Muscle of arm (tissue), 12 donors: Measurements from ENCODE around the gene MOV10L1. TPM values are rescaled to one million over a fixed set of nuclear protein-coding genes. Genes with fewer than 3 reads are reported as not detected.
"Not testable (repeated sequence)": the region's sequence is repeated elsewhere in the genome, so short reads cannot be mapped to it uniquely, and the experiment has no call there.

Experiments used
- DNase-seq: peaks from one replicate; pipeline ENCODE4 v3.0.0-alpha.2; 2013
- polyA plus RNA-seq, 12 donors: library from polyadenylated mRNA; unstranded; fragments of 120-200 nt; gene quantifications; one replicate each; pipeline ENCODE4 v1.2.1, GENCODE V29; 2013; ENCODE audit not compliant: insufficient read length in 12 of 12

MOV10L1 gene
- polyA plus RNA-seq, 12 donors, result 0.10 to 0.73 (median 0.49) TPM; not detected in 3

DNA sequence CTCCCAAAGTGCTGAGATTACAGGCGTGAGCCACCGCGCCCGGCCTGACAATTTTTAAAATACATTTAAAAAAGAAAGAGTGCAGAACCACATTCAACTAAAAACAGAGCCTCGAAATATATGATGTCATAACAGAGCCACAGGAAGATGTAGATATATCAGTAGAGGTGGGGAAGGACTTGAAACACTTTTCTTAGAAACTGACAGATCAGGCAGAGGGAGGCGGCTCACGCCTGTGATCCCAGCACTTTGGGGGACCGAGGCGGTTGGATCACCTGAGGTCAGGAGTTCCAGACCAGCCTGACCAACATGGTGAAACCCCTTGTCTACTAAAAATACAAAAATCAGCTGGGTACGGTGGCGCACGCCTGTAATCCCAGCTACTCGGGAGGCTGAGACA, 11.6 kb upstream of the MOV10L1 start:
- DNase-seq, result no peak

GRCh38 chr22:50078761-50079160, 11.0 kb upstream of the MOV10L1 start:
- DNase-seq, result no peak

GRCh38 chr22:50080077-50080465, 9.7 kb upstream of the MOV10L1 start:
- DNase-seq, result no peak

DNA sequence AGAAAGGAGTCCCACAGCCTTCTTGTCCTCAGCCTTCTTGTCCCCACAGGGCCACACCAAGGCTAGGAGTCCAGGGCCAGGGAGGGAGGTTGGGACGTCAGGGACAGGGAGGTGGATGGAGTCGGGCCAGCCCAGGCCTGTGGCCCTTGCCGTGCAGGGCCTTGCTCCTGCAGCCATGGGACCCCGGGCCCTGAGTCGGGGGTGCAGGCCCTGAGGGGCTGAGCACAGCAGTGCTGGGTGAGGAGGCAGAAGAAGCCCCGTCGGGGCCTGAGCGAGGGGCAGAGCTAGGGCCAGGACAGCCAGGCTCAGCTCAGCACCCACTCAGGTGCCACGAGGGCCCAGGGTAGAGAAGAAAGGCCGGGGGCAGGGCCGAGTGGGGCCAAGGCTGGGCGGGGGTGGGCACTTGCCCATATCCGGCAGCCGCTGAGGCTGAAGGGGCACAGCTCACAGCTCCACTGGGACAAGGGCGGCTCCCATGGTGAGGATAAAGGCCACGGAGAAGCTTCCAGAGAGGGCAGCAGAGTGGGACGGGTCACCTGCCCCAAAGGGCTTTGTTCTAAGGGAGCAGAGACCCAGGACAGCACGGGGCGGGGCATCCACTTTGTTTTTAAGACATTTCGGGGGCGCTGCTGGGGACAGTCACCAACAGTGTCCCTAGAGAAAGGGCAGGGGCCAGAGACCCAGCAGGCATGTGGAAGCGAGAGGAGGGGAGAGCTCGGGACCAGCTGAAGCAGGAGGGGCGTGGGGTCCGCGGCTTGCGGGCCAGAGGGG, 8.2 kb upstream of the MOV10L1 start:
- no peak for DNase-seq

- DNase-seq, result no peak
Observed at GRCh38 chr22:50082197-50082715, 7.5 kb upstream of the MOV10L1 start.

GRCh38 chr22:50082961-50083461, 6.8 kb upstream of the MOV10L1 start:
- DNase-seq, result no peak

DNA sequence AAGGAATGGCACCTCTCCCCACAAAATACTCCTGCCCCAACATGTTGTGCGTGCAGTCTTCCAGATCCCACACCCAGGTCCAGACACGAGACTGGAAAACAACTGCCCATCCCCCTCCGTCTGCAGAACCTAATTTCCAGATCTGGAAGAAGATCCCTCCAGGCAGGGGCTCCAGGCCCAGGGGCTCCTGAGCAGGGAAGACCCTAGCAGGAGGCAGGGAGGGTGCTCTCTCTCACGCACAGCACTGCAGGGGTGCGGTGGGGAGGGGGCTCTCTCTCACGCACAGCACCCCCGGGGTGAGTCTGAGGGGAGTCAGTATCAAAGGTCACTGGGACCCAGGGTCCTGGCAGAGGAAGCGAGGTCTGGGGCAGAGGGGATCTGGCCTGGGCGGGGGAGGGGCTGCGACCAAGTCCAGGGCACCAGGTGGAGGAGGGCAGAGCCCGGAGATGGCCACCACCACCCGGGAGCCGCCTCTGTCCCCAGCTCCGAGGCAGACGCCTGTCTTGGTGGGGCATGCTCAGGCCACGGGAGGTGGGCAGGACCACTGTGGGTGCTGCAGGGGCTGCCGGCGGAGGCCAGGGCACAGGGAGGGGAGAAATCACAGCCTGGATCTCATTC, 6.2 kb upstream of the MOV10L1 start:
- DNase-seq, result no peak

GRCh38 chr22:50084080-50084477, 5.7 kb upstream of the MOV10L1 start:
- DNase-seq, result no peak

DNA sequence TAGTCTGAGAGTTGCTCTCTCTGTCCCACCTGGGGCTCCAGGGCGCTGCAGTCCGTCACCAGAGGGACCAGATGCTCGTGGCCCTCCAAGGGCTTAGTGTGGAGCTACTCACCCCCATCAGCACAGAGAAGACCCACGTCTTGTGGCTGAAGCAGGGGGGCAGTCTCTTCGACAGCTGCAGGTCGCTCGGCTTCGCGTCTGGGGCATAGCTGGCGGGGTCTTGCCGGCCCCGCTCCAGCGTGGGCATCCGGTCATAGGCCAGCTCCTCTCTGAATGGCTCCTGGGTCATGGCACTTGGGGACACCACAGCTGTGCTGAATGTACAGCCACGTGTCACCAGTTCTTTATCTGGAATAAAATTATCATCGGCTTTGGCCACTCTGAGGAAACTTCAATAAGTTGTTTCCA, 5.2 kb upstream of the MOV10L1 start:
- DNase-seq, result no peak

DNA sequence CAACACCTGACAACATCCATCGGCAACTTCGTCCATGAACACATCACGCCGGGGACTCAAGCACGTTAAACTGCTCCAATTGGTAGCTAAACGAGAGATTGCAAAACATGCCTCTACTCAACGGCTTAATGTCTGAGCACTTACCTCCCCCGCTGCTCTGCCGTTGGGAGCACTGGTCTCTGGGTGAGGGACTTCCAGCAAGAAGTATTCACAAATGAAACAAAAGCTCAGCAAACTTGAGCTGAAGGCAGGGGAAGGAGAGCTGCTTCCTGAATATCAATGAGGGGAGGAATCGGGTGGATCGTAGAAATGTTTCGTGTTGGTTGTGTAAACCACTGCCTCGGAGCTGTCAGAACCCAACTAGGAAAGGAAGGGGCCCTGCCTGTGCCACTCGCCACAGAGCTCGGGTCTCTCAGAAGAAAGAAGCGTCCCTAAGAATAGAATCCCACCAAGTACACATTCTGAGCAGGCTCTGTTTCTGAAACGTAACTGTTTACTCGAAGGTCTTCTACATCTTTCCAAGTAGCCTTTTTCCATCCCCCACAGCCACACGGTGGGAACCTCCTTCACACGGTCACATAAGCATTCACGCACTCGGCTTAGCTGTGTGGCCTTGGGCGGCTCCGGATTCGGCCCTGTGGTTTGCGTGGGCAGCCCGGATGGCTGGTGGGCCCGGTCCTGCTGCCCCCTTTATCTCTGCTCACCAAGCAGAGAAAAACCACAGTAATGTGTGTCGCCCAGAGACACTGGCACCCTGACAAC, 4.4 kb upstream of the MOV10L1 start, which contains the start of gene MLC1:
Gene MLC1 (minus strand): TSS at position 216 of the 762 bp plus-strand sequence. CDS start 524 bp downstream, outside the sequence.
- no peak for DNase-seq

DNA sequence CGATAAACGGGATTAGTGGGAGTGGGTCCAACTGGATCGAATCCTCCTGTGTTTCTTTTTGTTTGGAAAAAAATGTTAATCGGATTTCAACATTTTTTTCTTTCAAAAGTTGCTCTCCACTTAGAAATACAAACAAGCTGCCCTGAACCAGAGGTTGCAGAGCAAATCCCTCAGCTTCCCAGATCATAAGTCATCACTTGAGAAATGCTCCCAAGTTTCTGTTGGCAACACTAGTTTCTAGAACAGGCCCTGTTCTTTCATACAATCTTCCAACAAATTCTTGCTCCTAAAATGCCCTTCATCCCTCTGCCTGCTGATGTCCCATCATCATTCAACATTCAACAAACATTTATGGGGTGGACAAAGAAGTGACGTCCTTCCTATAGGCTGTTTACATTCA, 3.3 kb upstream of the MOV10L1 start:
- no peak for DNase-seq

DNA sequence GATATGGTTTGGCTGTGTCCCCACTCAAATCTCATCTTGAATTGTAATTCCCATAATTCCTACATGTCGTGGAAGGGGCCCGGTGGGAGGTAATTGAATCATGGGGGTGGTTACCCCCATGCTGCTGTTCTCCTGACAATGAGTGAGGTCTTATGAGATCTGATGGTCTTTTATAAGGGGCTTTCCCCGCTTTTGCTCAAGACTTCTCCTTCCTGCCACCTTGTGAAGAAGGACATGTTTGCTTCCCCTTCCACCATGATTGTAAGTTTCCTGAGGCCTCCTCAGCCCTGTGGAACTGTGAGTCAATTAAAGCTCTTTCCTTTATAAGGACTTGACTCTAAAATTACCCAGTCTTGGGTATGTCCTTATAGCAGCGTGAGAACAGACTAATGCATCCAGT, 2.8 kb upstream of the MOV10L1 start:
- not testable (repeated sequence) for DNase-seq

DNA sequence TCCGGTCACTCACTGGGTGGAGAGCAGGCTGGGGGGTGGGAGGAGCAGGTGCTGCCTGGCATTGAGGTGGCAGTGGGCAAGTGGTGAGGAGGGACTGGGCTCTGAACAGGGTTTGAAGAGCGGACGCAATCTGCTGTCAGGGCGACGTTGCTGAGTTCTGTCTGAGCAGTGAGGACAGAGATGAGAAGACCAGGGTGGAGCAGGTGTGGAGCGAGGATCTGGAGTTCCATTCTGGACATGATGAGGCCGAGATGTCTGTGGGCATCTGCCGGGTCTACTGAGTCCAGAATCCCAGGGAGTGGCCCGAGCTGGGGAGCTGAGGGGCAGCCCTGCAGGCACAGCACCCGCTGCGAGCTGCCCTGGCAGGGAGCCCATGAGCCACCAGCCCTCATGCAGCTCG, 2.2 kb upstream of the MOV10L1 start:
- no peak for DNase-seq

- DNase-seq, result no peak
Observed at GRCh38 chr22:50088096-50088495, 1.7 kb upstream of the MOV10L1 start.

GRCh38 chr22:50089231-50089630, 575 bp upstream of the MOV10L1 start:
- no peak for DNase-seq

GRCh38 chr22:50090412-50090714, 557 bp downstream of the MOV10L1 start:
- DNase-seq, result no peak

DNA sequence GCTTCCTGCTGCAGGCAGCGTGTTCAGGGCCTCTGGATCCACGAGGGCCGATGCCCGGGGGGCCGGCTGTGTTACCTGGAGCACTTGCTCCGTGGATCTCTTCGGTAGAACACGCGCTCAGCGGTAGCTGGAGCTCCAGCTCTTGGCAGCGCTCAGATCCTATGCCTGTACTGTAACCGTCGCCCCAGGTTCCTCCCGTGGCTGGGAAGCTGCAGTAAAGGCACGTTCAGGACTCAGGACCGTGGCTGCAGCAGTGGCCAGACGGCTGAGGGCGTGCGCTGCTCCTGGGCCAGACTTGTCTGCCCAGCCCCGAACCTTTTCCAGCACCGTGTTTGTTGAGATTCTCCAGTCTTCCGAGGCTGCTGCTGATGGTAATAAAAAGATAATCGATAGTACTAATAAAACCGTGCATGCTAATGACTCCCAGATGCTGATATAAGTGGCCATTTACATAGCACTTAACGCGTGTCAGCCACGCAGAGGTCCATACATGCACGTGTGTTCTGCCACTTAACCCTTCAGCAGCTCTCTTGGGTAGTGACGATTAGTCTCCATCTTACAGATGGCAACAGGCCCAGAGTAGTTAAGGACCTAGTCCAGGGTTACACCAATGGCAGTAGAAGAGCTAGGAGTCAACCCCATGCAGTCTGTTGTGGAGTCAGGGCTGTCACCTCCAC, 1.4 kb downstream of the MOV10L1 start:
- DNase-seq, result no peak

DNA sequence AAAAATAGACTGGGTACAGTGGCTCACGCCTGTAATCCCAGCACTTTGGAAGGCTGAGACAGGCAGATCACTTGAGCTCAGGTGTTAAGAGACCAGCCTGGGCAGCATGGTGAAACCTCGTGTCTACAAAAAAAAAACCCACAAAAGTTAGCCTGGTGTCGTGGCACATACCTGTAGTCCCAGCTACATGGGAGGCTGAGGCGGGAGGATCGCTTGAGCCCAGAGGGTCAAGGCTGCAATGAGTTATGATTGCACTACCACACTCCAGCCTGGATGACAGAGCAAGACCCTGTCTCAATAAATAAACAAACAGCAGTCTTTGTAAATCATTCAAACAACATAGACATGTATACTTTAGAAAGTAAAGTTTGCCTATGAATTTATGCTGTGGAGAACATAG, 2.5 kb downstream of the MOV10L1 start:
- no peak for DNase-seq

GRCh38 chr22:50098052-50098451, 8.2 kb downstream of the MOV10L1 start:
- no peak for DNase-seq

DNA sequence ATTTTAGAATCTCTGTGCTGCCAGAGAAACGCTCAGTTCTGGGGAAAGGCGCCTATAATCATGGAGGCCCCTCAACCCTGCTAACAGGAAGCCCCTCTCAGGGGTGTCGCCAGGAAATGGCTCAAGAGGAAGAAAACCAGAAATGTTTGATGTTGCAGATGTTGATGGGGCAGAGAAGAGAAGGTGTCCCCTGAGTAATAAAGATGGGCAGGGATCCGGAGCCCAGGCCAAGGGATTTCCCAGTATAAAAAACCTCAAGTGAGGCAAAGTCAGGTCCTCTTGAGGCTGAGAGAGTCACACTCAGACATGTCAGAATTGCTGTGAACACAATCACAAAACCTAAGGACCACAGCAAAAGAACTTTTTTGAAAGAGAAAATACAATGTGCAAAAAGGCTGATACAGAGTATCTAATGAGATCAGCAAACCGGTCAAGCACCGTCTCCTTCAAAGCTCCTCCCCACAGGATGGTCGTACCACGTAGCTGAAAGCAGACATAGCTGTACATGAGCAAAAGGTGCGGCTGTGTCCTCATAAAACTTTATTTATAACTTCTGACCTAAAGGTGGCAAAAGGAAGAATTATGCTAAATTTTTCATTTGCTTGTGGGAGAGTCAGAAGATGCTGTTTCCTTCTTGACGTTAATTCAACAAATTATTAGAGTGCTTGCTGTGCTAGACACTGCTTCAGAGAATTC, 12.2 kb downstream of the MOV10L1 start:
- DNase-seq, result no peak

DNA sequence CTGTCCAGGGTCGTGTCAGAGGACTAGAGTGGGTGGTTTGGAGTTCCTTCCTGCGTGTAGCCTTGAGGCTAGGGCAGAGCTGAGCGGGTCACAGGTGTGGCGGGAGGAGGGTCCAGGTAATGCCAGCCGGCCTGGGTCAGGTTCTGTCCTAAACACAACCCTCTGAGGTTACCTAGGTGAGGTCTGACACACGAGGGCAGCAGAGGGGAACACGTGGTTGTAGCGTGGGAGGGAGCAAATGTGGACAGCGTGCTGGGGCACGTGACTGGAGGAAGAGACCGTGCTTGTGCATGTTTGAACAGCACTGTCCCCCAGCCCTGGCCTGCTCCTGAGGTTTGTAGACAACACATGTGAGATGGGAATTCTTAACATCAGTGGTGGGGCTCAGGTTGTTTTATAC, 13.1 kb downstream of the MOV10L1 start:
- DNase-seq, result no peak
